Epithelial cell of proximal tubule (primary cell): ENCODE data around the gene THEMIS2. TPM values are rescaled to one million over a fixed set of nuclear protein-coding genes. Genes with fewer than 3 reads are reported as not detected.

Experiments
- DNase-seq: peaks from one replicate; pipeline ENCODE4 v3.0.0-alpha.2; 2011; ENCODE audit warnings: low read depth
- H3K4me3 ChIP-seq: 2 replicates; pipeline ENCODE4 v1.5.1; 2011; ENCODE audit warnings: low read depth, mild to moderate bottlenecking, low read length
- CTCF ChIP-seq: conservative IDR thresholded peaks from 2 replicates; pipeline ENCODE4 v1.5.1; 2012; ENCODE audit warnings: low read depth, mild to moderate bottlenecking, low read length
- total RNA-seq: library from RNA; depleted of rRNA; stranded (reverse); fragments of >200 nt; gene quantifications from 2 replicates; pipeline ENCODE4 v1.2.3, GENCODE V29; 2015

Gene THEMIS2
- total RNA-seq, 1 donor from 2014 or later = 24.2 TPM

GRCh38 chr1:27882543-27882903, 10.2 kb downstream of the THEMIS2 start:
- no peak for TF ChIP-seq CTCF
- H3K4me3 ChIP-seq = no peak overlapping the region
- DNase-seq = no peak

- TF ChIP-seq CTCF = no peak
- H3K4me3 ChIP-seq = no peak overlapping the region
- no peak for DNase-seq
Measured at GRCh38 chr1:27883536-27883935, 11.2 kb downstream of the THEMIS2 start.

- no peak for TF ChIP-seq CTCF
- no peak for DNase-seq
- no peak overlapping the region for H3K4me3 ChIP-seq
Measured at GRCh38 chr1:27884006-27884954, 11.9 kb downstream of the THEMIS2 start.

- DNase-seq = no peak
- H3K4me3 ChIP-seq = no peak overlapping the region
- TF ChIP-seq CTCF = no peak
Measured at GRCh38 chr1:27885114-27885528, 12.8 kb downstream of the THEMIS2 start.

- no peak for TF ChIP-seq CTCF
- no peak for DNase-seq
- no peak overlapping the region for H3K4me3 ChIP-seq
Measured at GRCh38 chr1:27885621-27886352, 13.4 kb downstream of the THEMIS2 start.

GRCh38 chr1:27886353-27886679, 14.0 kb downstream of the THEMIS2 start:
- DNase-seq = no peak
- TF ChIP-seq CTCF = no peak
- no peak overlapping the region for H3K4me3 ChIP-seq
